Measurements from ENCODE around the gene KRT7.

Gene KRT7

DNA sequence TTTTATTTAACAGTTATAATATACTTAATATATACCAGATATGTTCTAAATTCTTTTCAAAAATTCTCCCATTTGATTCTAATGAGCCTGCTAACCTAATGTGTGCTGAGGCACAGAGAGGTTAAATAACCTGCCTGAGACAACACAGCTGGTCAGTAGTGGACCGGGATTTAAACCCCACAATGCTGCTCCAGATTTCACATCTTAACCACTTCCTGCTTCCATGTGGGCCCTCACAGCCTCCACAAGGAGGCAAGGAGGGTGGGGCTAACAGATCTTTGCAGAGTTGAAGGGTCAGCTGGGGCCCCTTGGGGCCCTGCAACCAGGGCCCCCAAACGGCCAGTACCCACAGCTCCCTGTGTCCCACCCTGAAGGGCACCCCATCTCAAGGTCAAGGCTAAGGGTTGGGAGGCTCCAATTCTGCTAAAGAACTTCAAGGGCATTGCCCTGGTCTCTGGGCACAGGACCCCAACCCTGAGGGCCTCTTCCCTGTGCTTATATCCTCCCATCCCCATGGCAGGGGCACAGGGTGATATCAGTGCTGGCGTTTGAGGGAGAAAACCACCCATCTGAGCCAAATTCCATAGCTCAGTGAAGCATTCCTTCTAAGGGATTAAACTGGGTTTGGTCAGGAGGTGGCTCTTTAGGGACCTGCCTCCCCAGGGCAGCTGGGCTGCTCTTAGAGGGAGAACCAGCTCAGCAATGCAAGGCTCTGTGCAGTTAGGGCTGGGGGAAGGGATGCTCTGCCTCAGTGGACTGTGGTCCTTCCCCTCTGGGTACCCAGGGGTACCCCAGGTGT lies 43.5 kb upstream of the KRT7 start:
- H3K36me3 ChIP-seq (ENCODE audit: low read depth): peaks cover 11% of the 10 kb centered on the region
- H3K4me1 ChIP-seq (ENCODE audit: insufficient read depth, poor library complexity, severe bottlenecking): peaks cover 63% of the 10 kb centered on the region
- H3K9me3 ChIP-seq (ENCODE audit: severe bottlenecking): no peaks in the 10 kb centered on the region
- no peak for ATAC-seq (ENCODE audit: low read depth)
- no peak for DNase-seq (ENCODE audit: low spot score)
- H3K27ac ChIP-seq (ENCODE audit: poor library complexity, severe bottlenecking): peak overlapping the region; percentile 92
- H3K27me3 ChIP-seq (ENCODE audit: insufficient read depth, poor library complexity, severe bottlenecking): no peaks in the 10 kb centered on the region
- TF ChIP-seq, protein P1, sequence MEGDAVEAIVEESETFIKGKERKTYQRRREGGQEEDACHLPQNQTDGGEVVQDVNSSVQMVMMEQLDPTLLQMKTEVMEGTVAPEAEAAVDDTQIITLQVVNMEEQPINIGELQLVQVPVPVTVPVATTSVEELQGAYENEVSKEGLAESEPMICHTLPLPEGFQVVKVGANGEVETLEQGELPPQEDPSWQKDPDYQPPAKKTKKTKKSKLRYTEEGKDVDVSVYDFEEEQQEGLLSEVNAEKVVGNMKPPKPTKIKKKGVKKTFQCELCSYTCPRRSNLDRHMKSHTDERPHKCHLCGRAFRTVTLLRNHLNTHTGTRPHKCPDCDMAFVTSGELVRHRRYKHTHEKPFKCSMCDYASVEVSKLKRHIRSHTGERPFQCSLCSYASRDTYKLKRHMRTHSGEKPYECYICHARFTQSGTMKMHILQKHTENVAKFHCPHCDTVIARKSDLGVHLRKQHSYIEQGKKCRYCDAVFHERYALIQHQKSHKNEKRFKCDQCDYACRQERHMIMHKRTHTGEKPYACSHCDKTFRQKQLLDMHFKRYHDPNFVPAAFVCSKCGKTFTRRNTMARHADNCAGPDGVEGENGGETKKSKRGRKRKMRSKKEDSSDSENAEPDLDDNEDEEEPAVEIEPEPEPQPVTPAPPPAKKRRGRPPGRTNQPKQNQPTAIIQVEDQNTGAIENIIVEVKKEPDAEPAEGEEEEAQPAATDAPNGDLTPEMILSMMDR (IDR thresholded peaks at IDR 0.05; ENCODE audit: poor library complexity, severe bottlenecking): no peak
- H3K4me3 ChIP-seq (ENCODE audit: severe bottlenecking): no peak overlapping the region

DNA sequence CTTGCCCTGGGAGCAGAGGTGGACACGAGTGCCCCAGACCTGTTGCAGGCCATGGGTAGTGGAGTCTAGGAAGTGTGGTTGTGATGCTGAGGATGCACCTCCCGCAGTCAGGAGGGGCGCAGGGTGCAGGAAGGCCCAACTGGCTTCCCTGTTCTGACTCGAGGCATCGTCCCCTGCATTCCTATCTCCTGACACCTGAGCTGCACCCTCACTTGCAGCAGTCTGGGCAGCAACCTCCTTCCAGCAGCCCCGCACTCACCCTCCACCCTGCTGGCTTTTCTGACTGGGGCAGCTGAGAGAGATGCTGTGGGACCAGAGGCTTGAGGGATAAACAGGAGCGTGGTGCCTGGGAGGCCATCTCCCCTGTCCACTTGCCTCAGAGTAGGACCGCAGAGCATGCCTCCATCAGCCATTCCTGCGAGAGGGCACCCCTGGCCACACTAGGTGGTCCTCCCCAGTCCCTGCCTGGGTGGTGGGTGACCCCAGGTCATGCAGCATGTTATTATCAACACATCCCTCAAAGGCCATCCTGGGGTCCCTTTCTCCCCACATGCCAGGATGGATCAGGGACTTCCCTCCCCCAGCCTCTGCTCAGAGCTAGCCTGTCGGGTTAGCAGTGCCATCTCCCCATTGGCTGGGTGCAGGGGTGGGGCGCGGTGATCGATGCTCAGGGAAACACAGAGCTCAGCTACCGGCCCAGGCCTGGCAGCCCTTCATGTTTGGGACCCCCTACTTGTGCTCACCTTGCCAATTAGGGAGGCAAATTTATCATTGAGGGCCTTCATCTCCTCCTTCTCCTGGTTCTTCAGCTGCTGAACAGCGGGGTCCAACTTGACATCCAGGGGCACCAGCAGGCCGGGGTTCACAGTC lies 41.9 kb upstream of the KRT7 start:
- Histone ChIP-seq H3K9me3 (ENCODE audit: severe bottlenecking) (no peaks in the 10 kb centered on the region), H3K27me3 (ENCODE audit: insufficient read depth, poor library complexity, severe bottlenecking) (no peaks in the 10 kb centered on the region), H3K36me3 (ENCODE audit: low read depth) (peaks cover 4% of the 10 kb centered on the region; the same call in 1 of the 2 replicates), H3K4me3 (ENCODE audit: severe bottlenecking) (peak overlapping the region; percentile 36), H3K27ac (ENCODE audit: poor library complexity, severe bottlenecking) (peak overlapping the region; percentile 92), H3K4me1 (ENCODE audit: insufficient read depth, poor library complexity, severe bottlenecking) (peaks cover 53% of the 10 kb centered on the region)
- TF ChIP-seq, protein P1 (IDR thresholded peaks at IDR 0.05; ENCODE audit: poor library complexity, severe bottlenecking): no peak
- ATAC-seq (ENCODE audit: low read depth): peak; percentile 30
- no peak for DNase-seq (ENCODE audit: low spot score)

DNA sequence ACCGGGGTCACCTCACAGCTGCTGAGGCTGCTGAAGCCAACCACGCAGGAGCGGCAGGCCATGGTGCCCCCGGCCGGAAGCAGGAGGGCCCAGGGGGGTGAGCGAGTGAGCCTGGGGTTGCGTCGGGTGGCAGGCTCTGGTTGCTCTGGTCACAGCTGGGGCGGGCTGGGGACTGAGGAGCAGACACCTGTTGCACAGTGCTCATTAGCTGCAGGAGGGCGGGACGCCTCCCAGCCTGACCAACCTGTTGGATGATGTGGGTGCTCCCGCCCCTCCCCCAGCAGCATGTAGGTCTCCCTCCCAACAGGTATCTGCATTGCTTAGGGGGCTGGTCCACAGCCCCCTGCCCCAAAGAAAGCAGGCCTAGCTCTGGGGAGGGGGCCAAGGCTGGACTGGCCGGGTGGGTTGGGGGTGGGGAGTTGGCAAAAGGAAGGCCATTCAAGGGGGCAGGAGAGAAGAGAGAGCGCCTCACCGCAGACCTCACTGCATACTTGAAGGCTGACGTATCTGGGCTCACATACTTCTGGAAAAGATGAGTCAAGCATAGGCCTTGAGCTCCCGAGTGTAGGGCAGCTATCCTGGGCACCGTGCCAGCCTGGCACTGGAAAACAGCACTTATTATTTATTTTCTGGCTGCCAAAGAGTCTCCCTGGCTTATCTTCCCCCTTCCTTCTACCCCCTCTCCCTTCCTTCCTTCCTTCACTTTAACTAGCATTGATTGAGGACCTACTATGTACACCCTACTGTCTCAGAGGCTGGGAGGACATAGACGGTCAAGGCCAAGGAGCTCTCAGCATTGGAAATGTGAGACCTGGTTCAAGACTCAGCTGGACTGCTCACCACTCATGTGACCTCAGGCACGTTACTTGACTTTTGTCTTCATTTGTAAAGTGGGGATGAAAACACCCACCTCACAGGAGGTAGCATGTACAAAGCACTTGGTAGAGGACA lies 40.9 kb upstream of the KRT7 start, which contains the start of gene KRT80:
Gene KRT80 (minus strand): TSS at position 174 of the 951 bp plus-strand sequence. CDS start 112 bp downstream, at position 62.
- H3K9me3 ChIP-seq (ENCODE audit: severe bottlenecking): no peaks in the 10 kb centered on the region
- peaks cover 42% of the 10 kb centered on the region for H3K4me1 ChIP-seq (ENCODE audit: insufficient read depth, poor library complexity, severe bottlenecking)
- ATAC-seq (ENCODE audit: low read depth): peak; percentile 90
- TF ChIP-seq, protein P1 (IDR thresholded peaks at IDR 0.05; ENCODE audit: poor library complexity, severe bottlenecking): no peak
- peak within 1 kb of the TSS; percentile 92 for H3K27ac ChIP-seq (ENCODE audit: poor library complexity, severe bottlenecking)
- peak; percentile 96 for DNase-seq (ENCODE audit: low spot score)
- H3K36me3 ChIP-seq (ENCODE audit: low read depth): peaks cover 4% of the 10 kb centered on the region; the same call in 1 of the 2 replicates
- peak within 1 kb of the TSS; percentile 36 for H3K4me3 ChIP-seq (ENCODE audit: severe bottlenecking)
- no peaks in the 10 kb centered on the region for H3K27me3 ChIP-seq (ENCODE audit: insufficient read depth, poor library complexity, severe bottlenecking)

DNA sequence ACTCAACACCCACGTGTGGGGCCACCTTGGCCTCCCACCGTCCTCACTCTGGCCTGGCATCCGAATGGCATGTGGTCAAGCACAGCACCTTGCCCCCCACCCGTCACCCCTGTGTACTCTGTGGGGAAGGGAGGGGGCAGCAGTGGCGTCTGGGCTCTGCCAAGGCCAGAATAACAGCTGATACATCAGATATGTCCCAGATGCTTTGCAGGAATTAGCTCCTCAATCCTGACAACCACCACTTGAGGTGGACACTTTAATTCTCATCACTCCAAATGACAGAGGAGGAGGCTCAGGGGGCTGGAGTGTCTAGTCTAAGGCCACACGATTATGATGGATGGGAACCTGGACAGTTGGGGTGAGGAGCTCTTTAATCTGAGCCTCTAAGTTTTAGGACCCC lies 39.5 kb upstream of the KRT7 start:
- Histone ChIP-seq H3K4me1 (ENCODE audit: insufficient read depth, poor library complexity, severe bottlenecking) (peaks cover 47% of the 10 kb centered on the region), H3K4me3 (ENCODE audit: severe bottlenecking) (no peak overlapping the region), H3K27me3 (ENCODE audit: insufficient read depth, poor library complexity, severe bottlenecking) (no peaks in the 10 kb centered on the region), H3K27ac (ENCODE audit: poor library complexity, severe bottlenecking) (peak overlapping the region; percentile 92), H3K9me3 (ENCODE audit: severe bottlenecking) (no peaks in the 10 kb centered on the region), H3K36me3 (ENCODE audit: low read depth) (peaks cover 4% of the 10 kb centered on the region; the same call in 1 of the 2 replicates)
- DNase-seq (ENCODE audit: low spot score): no peak
- no peak for ATAC-seq (ENCODE audit: low read depth)
- TF ChIP-seq, protein P1 (IDR thresholded peaks at IDR 0.05; ENCODE audit: poor library complexity, severe bottlenecking): no peak
